Fibroblast of skin of right biceps (primary cell): Measurements from ENCODE around the gene ZNF254.
"Not testable (repeated sequence)": the region's sequence is repeated elsewhere in the genome, so short reads cannot be mapped to it uniquely, and the experiment has no call there.

Experiments
- DNase-seq: peaks from one replicate; pipeline ENCODE4 v3.0.0-alpha.2; 2013

ZNF254 gene

DNA sequence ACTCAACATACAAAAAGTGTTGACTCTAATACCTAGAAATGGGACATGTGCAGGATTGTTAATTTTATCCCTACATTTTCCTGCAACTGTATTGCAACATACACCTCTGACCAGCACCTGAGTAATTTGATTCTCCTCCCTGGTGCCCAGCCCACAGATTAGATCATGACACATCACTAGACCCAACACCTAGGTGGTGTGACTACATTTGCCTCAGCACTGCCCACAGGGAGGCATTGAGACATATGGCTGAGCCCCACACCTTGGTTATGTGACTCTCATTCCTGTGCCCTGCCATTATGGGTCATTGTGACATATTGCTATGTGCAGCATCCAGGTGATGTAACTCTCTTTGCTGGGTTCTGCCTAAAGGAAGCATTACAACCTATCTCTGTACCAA, 13.2 kb upstream of the ZNF254 start:
- no peak for DNase-seq

GRCh38 chr19:24074720-24075454, 12.1 kb upstream of the ZNF254 start:
- peak; percentile 58 for DNase-seq

- DNase-seq: not testable (repeated sequence)
These were observed 11.5 kb upstream of the ZNF254 start for GRCh38 chr19:24075530-24075929.

- no peak for DNase-seq
These were observed 8.3 kb upstream of the ZNF254 start for GRCh38 chr19:24078680-24079079.

DNA sequence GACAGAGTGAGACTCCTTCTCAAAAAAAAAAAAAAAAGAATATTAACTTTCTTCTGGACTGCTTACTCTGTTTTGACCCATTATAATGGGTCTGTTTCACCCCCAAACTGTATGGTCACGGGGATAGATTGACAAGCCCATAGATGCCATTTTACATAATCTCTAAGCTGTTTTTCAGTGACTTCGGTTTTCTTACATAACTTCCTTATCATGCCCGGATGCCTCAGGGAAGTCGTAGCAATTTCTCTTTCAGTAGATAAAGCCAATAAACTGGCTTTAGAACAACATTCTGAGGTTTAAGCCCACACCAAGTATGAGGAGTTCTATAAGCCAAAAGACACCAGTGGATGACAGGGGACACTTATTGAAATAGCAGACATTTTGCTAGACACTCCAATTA, 5.9 kb upstream of the ZNF254 start:
- no peak for DNase-seq

DNA sequence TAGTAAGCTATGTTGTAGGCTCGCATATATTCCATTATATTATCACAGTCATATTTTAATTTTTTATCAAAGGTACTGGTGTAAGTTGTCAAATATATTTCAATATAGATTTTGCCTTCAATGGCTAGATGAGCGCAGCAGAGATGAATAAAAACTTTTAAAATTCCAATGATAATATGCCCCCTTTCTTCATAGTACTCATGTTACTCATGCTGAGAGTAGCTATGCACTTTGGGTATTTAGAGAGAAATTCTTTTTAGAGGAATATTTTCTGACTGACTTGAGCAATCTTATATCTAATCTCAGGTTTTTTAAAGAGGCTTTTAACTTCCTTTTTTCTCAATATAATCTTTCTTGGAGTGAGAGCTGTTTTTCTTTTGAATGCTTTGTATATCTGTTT, 11.4 kb downstream of the ZNF254 start:
- DNase-seq: no peak

- no peak for DNase-seq
These were observed 12.8 kb downstream of the ZNF254 start for GRCh38 chr19:24099829-24100228.

GRCh38 chr19:24100597-24100996, 13.6 kb downstream of the ZNF254 start:
- not testable (repeated sequence) for DNase-seq

- DNase-seq: no peak
These were observed 14.6 kb downstream of the ZNF254 start for GRCh38 chr19:24101459-24102115.

GRCh38 chr19:24127601-24128000, 40.6 kb downstream of the ZNF254 start:
- no peak for DNase-seq

DNA sequence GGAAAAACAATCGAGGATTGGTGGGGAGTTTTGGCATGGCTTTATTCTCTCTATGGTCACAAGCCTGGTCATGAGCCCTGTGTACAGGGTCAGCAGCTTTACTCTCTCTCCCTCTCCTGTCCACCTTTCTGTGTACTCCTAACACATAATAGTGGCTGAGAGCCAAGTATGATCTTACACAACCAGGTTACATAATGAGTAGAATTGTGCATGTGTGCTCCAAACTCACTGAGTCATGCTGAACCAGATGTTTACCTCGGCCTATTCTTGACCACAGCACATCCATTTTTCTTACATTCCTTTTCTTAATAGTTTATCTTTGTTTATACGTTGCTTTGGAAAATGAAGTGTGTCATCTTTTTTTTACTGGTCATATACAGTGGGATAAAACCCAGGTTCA, 53.1 kb downstream of the ZNF254 start:
- DNase-seq: peak; percentile 15

DNA sequence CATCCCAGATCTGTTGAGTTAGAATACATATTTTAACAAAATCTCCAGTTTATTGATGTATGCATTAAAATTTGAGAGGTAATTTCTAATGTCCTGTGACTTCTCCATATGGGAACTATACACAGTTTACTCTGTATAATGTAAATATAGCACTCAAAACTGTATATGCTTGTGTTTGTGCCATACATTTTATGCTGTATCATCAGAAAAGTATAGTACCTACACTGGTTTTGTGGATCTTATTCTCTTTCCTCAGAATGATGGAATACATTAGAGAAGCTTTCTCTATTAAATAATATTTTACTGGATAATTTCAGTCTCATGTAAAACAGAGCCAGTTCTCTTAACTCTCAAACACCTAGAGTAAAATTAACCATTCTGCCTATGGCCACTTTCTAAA, 53.6 kb downstream of the ZNF254 start:
- no peak for DNase-seq

DNA sequence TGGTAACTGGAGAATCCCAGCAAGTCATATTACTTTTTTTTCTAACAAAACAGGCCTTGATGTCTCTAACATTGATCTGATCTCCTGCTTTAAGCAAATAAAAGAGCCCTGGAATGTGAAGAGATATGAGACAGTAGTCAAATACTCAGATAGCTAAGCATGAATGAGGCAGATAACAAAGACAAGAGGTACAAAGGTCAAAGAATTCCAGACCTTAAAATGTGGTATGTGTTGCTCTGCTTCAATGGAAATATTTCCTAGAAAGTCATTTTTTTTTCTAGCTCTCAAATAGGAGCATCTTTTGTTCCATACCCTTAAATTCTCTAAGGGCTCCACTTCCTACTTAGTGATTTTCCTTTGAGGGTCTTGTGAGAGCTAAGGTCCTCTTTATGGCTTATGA, 54.6 kb downstream of the ZNF254 start:
- no peak for DNase-seq

DNA sequence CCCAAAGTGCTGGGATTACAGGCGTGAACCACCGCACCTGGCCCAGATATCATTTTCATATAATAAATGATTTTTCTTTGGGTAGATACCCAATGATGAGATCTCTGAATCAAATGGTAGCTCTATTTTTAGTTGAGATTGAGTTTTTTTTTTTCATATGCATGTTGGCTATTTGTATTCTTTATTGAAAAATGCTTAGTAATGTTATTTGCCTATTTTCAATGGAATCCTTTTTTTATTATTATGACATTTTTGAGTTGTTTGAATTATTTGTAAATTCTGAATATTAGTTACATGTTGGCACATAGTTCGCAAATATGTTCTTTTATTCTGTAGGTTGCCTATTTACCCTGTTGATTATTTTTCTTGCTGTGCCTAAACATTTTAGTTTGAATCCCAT, 55.8 kb downstream of the ZNF254 start:
- no peak for DNase-seq

GRCh38 chr19:24159707-24160106, 72.7 kb downstream of the ZNF254 start:
- no peak for DNase-seq

GRCh38 chr19:24166055-24166454, 79.1 kb downstream of the ZNF254 start:
- no peak for DNase-seq

DNA sequence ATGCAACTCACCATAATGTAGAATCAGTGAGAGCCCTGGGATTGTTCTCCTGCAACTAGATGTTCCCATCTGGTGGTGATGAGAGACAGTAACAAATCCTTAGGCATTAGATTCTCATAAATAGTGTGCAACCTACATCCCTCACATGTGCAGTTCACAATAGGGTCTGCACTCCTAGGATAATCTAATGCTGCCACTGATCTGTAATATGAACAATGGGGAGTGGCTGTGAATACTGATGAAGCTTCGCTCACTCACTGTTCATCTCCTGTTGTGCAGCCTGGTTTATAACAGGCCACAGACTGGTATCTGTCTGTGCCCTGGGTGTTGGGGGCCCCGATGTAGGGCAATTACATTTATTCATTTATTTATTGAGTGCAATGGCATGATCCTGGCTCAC, 86.9 kb downstream of the ZNF254 start:
- DNase-seq: no peak

DNA sequence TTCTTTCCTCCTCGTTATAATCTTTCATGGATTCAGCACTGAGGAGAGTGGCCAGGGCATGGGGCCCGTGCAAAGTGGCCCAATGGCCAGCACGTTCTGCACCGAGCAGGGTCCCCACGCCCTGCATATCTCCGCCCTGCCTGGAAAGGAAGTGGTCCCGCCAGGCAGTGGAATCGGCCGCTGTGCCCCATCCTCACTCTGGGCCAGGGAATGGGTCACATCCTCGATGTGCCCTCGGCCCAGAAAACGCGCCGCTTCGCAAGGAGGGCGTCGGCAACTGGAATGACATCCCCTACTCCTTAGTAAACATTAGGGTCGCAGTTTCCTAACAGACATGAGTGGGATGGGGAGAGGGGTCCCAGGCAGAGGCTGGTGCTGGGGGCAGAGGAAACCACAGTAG, 90.7 kb downstream of the ZNF254 start:
- DNase-seq: no peak

GRCh38 chr19:24178207-24178606, 91.2 kb downstream of the ZNF254 start:
- DNase-seq: no peak
